GM10248 (cell line): ENCODE data around the gene ENTPD8.

Source experiments
- CTCF ChIA-PET: fragments of 300-600 bp; sonication (Branson Sonifier 250); formaldehyde crosslinking; extraction: SDS; loops from one replicate; lab custom pipeline; 2021; ENCODE audit warnings: antibody characterized with exemption; lab: Yijun Ruan, JAX
- POLR2A ChIA-PET: fragments of 350-650 bp; sonication (Branson Sonifier 250); formaldehyde crosslinking; extraction: SDS; loops from one replicate; lab custom pipeline; 2020; ENCODE audit warnings: antibody characterized with exemption; lab: Yijun Ruan, JAX
- DNase-seq: peaks from one replicate; pipeline ENCODE4 v3.0.0; 2012; ENCODE audit errors: extremely low spot score
- TF ChIP-seq, protein P1 (sequence below): IDR thresholded peaks from 2 replicates; pipeline ENCODE4 v1.5.1; 2012; ENCODE audit warnings: mild to moderate bottlenecking, low read depth; ENCODE audit errors: extremely low read depth, missing control alignments, control extremely low read depth

The ENTPD8 gene

DNA sequence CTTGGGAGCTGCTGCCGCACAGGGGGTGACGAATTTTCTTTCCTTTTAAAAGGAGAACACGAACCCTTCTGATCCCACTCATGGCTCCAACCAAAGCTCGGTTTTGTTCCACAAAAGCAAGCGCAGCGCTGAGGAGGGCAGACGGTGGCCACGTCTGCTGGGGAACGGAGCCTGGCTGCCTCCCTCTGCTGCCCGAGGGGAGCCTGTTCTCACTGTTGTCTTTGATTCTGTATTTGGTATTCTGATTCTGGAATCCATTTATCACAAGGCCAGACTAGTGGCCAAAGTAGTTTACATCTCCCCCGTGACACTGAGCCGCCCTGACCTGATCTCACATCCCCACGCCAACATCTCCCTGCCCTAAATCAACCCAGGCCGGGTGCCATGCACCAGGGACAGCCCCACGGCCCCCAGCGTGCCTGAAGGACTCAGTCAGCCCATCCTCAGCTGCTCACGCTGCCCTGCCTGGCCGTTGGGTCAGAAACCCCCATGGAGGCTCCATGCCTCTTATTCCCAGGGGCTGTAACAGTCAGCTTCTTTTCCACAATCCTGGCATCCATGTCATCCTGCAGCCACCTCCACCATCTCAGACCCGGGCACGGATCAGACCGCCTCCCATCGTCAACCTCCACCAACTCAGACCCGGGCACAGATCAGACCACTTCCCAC lies 24.7 kb upstream of the ENTPD8 start:
- ChIA-PET POLR2A (no interaction called here), CTCF (no interaction called here)
- TF ChIP-seq, protein P1, sequence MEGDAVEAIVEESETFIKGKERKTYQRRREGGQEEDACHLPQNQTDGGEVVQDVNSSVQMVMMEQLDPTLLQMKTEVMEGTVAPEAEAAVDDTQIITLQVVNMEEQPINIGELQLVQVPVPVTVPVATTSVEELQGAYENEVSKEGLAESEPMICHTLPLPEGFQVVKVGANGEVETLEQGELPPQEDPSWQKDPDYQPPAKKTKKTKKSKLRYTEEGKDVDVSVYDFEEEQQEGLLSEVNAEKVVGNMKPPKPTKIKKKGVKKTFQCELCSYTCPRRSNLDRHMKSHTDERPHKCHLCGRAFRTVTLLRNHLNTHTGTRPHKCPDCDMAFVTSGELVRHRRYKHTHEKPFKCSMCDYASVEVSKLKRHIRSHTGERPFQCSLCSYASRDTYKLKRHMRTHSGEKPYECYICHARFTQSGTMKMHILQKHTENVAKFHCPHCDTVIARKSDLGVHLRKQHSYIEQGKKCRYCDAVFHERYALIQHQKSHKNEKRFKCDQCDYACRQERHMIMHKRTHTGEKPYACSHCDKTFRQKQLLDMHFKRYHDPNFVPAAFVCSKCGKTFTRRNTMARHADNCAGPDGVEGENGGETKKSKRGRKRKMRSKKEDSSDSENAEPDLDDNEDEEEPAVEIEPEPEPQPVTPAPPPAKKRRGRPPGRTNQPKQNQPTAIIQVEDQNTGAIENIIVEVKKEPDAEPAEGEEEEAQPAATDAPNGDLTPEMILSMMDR = no peak
- DNase-seq = no peak

DNA sequence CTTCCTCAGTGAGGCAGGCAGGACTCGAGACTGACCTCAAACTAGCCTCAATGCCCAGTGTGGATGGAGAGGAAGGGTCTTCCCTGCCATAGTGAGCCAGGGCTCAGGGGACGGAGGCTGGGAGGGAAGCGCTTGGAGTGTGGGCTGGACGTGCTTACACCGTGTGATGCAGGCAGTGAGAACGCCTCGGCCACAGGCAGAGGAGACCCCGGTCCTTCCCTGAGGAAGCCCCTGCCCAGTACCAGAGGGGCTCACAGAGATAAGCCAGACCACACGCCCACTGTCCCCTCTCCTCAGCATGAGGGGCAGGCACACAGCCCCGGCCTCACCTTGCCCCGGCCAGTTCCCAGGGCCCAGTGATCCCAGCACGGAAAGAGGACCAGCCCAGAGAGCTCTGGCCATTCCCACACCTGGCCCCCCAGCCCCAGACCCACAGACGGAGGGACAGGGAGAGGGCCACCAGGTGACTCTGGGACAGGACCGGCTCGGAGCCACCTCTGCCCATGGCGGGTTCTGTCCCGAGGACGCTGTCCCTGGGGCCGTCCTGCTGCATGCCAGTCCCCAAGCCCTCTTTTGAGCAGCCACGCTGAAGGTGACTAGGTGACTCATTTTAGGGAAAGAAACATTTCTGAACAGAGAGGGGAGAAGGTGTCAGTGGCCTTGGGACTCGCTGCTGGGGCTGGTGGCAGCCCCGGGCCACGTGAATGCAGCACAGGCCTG lies 24.0 kb upstream of the ENTPD8 start:
- DNase-seq = no peak
- POLR2A ChIA-PET = no interaction called here
- TF ChIP-seq, protein P1 = no peak
- CTCF ChIA-PET = no interaction called here

DNA sequence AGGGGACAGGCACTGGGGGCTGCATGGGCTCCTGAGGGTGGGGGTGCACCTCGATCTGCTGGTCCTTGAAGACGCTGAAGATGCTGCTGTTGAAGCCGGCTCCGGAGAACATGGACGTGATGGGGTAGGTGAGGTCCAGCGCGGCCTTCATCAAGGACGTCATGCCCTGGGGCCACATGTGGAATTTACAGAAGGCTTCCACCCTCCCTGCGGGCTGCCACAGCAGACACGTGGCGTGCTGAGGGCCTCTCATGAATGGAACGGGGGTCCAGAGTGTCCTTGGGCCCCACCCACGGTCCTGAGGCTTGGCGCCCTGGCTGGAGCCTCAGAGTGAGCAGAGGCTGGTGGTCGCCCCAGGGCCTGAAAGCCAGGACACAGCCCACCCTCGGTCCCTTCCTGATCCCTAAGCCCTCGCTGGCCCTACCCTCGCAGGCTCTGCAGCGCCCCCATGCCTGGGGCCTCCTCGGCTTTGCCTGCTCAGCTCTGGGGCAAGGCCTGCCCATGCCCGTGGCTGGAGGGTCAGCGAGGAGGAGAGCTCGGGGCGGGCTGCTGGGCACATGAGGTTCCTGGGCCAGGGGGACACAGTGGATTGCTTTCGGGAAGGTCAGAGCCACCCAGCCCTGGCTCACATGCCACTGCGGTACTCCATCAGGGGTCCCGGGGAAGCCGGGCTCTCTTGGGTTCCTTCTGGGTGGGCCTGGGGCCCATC lies 23.3 kb upstream of the ENTPD8 start:
- CTCF ChIA-PET = no interaction called here
- POLR2A ChIA-PET = no interaction called here
- DNase-seq = no peak
- TF ChIP-seq, protein P1 = no peak

DNA sequence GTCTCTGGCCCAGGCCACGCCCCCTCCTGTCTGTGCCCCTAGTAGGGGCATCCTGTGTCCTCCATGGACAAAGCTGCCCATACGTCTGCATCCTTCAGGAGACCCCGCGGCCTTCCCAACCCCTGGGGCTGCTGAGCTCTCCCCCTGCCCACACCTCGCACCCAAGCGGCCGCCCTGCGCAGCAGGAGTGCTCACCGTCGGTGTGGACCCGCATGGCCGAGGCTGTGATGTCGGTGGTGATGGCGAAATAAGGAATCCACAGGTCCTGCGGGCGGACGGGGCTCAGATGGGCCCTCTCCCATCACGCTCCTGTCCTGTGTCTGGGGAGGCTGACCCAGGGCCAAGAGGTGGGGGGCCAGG lies 22.8 kb upstream of the ENTPD8 start:
- ChIA-PET CTCF (no interaction called here), POLR2A (no interaction called here)
- DNase-seq = no peak
- TF ChIP-seq, protein P1 = no peak

DNA sequence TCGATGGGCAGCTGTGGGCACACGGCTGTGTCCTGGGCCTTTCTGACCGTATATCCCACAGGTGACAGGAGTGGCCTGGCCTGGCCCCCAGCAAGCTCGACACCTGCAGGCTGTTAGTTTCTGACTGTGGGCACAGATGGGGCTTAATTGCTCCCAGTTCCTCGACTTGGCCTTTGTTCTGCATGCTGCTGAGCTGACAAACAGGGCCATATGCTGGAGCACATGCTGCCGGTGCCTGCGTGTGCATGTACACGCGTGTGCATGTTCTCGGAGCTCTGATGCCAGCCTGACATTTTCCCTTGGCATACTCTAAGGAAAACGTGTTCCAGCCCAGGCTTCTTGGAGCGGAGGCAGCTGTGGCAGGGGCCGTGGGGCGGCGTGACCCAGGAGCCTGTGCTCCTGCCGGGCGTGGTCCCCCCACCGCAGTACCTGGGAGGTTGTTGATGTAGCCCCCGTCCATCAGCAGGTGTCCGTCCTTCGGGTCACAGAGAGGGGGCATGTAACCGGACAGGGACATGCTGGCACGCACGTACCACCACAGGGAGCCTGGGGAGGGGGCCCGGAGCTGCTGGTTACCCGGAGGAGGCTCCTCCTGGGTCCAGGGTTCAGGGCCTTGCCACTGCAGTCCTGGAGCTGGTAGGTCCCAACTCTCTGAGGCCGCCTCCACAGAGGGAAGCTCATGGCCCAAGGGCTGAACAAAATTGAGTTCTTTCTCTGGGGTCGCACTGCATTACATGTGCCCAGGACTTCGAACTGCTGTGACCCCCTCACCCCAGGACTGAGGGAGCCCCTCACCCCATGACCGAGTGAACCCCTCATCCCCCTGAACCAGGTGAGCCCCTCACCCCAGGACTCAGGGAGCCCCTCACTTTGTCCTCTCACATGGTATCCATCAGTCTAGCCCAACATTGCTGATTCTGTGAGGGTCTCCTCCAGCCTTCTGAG lies 22.1 kb upstream of the ENTPD8 start:
- ChIA-PET POLR2A (no interaction called here), CTCF (no interaction called here)
- no peak for DNase-seq
- TF ChIP-seq, protein P1 = no peak
